ENCODE measurements around the gene GINS1. TPM values are rescaled to one million over a fixed set of nuclear protein-coding genes. Genes with fewer than 3 reads are reported as not detected.

GINS1 gene
- total and polyA plus RNA-seq, 4 donors, result 0.17 to 11.4 (median 0.48) TPM

DNA sequence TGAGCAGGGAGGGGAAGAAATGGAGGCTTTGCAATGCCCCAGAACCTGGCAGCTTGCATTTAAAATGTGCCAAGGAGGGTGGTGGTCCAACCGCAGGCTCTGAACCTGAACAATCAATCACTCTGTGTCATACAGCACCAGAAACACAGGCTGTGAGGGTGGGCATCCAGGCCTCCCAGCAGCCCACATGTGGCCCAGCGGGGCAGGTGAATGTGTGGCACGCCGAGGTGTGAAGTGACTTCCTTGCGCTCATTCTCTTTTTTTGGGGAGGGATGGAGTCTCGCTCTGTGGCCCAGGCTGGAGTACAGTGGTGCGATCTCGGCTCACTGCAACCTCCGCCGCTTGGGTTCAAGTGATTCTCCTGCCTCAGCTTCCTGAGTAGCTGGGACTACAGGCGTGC is 80.5 kb downstream of the GINS1 start:
- Histone ChIP-seq H3K27ac (ENCODE audit: low read depth in 1 of 2, low read length in 2 of 2) (no peak overlapping the region), H3K9me3 (ENCODE audit: control insufficient read depth in 4 of 4, low read length in 3 of 4) (no peaks in the 10 kb centered on the region), H3K9ac (ENCODE audit: low read depth in 1 of 2, low read length in 2 of 2) (no peak overlapping the region), H3K36me3 (ENCODE audit: control insufficient read depth in 4 of 4, insufficient read depth in 3 of 4, low read depth in 1 of 4, low read length in 3 of 4) (peaks cover 0 to 32% (median 8%) of the 10 kb centered on the region in 4 donors), H3K27me3 (ENCODE audit: control insufficient read depth in 4 of 4, insufficient read depth in 4 of 4, low read length in 3 of 4) (no peaks in the 10 kb centered on the region), H3K4me3 (ENCODE audit: low read depth in 1 of 3, low read length in 3 of 3) (no peak overlapping the region), H3K4me1 (ENCODE audit: control insufficient read depth in 4 of 4, insufficient read depth in 4 of 4, low read length in 3 of 4) (no peaks in the 10 kb centered on the region)
- TF ChIP-seq JUND (IDR thresholded peaks at IDR 0.05) (no peak), YY1 (IDR thresholded peaks at IDR 0.05) (no peak), TAF1 (conservative IDR thresholded peaks at IDR 0.05) (no peak), SP1 (IDR thresholded peaks at IDR 0.05) (no peak), NR2F2 (IDR thresholded peaks at IDR 0.05) (no peak), FOXA2 (IDR thresholded peaks at IDR 0.05) (no peak), GABPA (IDR thresholded peaks at IDR 0.05 in 1 of 2, conservative IDR thresholded peaks at IDR 0.05 in 1 of 2) (no peak), FOXA1 (IDR thresholded peaks at IDR 0.05) (no peak), RAD21 (IDR thresholded peaks at IDR 0.05) (no peak), HNF4G (IDR thresholded peaks at IDR 0.05) (no peak), EGR1 (IDR thresholded peaks at IDR 0.05; ENCODE audit: low read depth in 2 of 2) (no peak), HNF4A (conservative IDR thresholded peaks at IDR 0.05) (no peak), RXRA (IDR thresholded peaks at IDR 0.05) (no peak)
- TF ChIP-seq, protein P1, sequence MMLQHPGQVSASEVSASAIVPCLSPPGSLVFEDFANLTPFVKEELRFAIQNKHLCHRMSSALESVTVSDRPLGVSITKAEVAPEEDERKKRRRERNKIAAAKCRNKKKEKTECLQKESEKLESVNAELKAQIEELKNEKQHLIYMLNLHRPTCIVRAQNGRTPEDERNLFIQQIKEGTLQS (IDR thresholded peaks at IDR 0.05), result no peak
- TF ChIP-seq, protein P2, sequence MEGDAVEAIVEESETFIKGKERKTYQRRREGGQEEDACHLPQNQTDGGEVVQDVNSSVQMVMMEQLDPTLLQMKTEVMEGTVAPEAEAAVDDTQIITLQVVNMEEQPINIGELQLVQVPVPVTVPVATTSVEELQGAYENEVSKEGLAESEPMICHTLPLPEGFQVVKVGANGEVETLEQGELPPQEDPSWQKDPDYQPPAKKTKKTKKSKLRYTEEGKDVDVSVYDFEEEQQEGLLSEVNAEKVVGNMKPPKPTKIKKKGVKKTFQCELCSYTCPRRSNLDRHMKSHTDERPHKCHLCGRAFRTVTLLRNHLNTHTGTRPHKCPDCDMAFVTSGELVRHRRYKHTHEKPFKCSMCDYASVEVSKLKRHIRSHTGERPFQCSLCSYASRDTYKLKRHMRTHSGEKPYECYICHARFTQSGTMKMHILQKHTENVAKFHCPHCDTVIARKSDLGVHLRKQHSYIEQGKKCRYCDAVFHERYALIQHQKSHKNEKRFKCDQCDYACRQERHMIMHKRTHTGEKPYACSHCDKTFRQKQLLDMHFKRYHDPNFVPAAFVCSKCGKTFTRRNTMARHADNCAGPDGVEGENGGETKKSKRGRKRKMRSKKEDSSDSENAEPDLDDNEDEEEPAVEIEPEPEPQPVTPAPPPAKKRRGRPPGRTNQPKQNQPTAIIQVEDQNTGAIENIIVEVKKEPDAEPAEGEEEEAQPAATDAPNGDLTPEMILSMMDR (IDR thresholded peaks at IDR 0.05; ENCODE audit: low read depth, low read length, missing input control), result no peak
- TF ChIP-seq, protein P3, sequence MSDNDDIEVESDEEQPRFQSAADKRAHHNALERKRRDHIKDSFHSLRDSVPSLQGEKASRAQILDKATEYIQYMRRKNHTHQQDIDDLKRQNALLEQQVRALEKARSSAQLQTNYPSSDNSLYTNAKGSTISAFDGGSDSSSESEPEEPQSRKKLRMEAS (IDR thresholded peaks at IDR 0.05), result no peak
- TF ChIP-seq, protein P4, sequence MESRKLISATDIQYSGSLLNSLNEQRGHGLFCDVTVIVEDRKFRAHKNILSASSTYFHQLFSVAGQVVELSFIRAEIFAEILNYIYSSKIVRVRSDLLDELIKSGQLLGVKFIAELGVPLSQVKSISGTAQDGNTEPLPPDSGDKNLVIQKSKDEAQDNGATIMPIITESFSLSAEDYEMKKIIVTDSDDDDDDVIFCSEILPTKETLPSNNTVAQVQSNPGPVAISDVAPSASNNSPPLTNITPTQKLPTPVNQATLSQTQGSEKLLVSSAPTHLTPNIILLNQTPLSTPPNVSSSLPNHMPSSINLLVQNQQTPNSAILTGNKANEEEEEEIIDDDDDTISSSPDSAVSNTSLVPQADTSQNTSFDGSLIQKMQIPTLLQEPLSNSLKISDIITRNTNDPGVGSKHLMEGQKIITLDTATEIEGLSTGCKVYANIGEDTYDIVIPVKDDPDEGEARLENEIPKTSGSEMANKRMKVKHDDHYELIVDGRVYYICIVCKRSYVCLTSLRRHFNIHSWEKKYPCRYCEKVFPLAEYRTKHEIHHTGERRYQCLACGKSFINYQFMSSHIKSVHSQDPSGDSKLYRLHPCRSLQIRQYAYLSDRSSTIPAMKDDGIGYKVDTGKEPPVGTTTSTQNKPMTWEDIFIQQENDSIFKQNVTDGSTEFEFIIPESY (IDR thresholded peaks at IDR 0.05), result no peak
- TF ChIP-seq, protein P5, sequence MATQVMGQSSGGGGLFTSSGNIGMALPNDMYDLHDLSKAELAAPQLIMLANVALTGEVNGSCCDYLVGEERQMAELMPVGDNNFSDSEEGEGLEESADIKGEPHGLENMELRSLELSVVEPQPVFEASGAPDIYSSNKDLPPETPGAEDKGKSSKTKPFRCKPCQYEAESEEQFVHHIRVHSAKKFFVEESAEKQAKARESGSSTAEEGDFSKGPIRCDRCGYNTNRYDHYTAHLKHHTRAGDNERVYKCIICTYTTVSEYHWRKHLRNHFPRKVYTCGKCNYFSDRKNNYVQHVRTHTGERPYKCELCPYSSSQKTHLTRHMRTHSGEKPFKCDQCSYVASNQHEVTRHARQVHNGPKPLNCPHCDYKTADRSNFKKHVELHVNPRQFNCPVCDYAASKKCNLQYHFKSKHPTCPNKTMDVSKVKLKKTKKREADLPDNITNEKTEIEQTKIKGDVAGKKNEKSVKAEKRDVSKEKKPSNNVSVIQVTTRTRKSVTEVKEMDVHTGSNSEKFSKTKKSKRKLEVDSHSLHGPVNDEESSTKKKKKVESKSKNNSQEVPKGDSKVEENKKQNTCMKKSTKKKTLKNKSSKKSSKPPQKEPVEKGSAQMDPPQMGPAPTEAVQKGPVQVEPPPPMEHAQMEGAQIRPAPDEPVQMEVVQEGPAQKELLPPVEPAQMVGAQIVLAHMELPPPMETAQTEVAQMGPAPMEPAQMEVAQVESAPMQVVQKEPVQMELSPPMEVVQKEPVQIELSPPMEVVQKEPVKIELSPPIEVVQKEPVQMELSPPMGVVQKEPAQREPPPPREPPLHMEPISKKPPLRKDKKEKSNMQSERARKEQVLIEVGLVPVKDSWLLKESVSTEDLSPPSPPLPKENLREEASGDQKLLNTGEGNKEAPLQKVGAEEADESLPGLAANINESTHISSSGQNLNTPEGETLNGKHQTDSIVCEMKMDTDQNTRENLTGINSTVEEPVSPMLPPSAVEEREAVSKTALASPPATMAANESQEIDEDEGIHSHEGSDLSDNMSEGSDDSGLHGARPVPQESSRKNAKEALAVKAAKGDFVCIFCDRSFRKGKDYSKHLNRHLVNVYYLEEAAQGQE (IDR thresholded peaks at IDR 0.05), result no peak
- WGBS, result 97% methylated on average over 11 of the region's 11 CpGs
- no peak for DNase-seq (ENCODE audit: low spot score)
